DND-41 (cell line): ENCODE measurements around the gene ATP12A.

Experiments used
- ATAC-seq: fragments of 200-7000 bp; cut with Tn5 transposase; 3 replicates; pipeline ENCODE4 v1.9.1; 2021; ENCODE audit warnings: low read depth; ENCODE audit not compliant: insufficient read depth
- DNase-seq: peaks from one replicate; pipeline ENCODE4 v3.0.0-alpha.2; 2020
- H2AFZ ChIP-seq: 2 replicates; pipeline ENCODE4 v1.6.0; 2012; ENCODE audit warnings: low read depth, low read length
- H3K27ac ChIP-seq: 2 replicates; pipeline ENCODE4 v1.5.1; 2012; ENCODE audit warnings: low read length, inconsistent platforms
- H3K27me3 ChIP-seq: fragments of 200-600 bp; sonication (generic); 2 replicates; pipeline ENCODE4 v1.6.0; 2012; ENCODE audit warnings: low read length, mild to moderate bottlenecking, inconsistent platforms; ENCODE audit not compliant: insufficient read depth, poor library complexity
- H3K36me3 ChIP-seq: 2 replicates; pipeline ENCODE4 v1.5.1; 2012; ENCODE audit warnings: low read length, inconsistent platforms; ENCODE audit not compliant: insufficient read depth
- H3K4me1 ChIP-seq: 2 replicates; pipeline ENCODE4 v1.5.1; 2012; ENCODE audit warnings: mild to moderate bottlenecking, low read length; ENCODE audit not compliant: insufficient read depth
- H3K4me2 ChIP-seq: 2 replicates; pipeline ENCODE4 v1.6.0; 2012; ENCODE audit warnings: mild to moderate bottlenecking, moderate library complexity, low read length, inconsistent platforms; ENCODE audit not compliant: insufficient read depth
- H3K4me3 ChIP-seq, 2 experiments: fragments of 200-600 bp in 1 of 2; shearing (Covaris generic) in 1 of 2; 2 replicates each; pipeline ENCODE4 v1.5.1; 2012 to 2016; ENCODE audit warnings: inconsistent platforms in 2 of 2, low read length in 2 of 2, mild to moderate bottlenecking in 2 of 2, low read depth in 1 of 2, moderate library complexity in 1 of 2
- H3K79me2 ChIP-seq: 2 replicates; pipeline ENCODE4 v1.6.0; 2012; ENCODE audit warnings: low read length, inconsistent platforms; ENCODE audit not compliant: insufficient read depth
- H3K9ac ChIP-seq: 2 replicates; pipeline ENCODE4 v1.6.0; 2012; ENCODE audit warnings: low read depth, mild to moderate bottlenecking, inconsistent platforms, low read length, moderate library complexity
- H3K9me3 ChIP-seq: 2 replicates; pipeline ENCODE4 v1.5.1; 2012; ENCODE audit warnings: low read length, moderate library complexity, mild to moderate bottlenecking, inconsistent platforms; ENCODE audit not compliant: insufficient read depth, severe bottlenecking
- H4K20me1 ChIP-seq: 2 replicates; pipeline ENCODE4 v1.6.0; 2012; ENCODE audit warnings: low read length; ENCODE audit not compliant: insufficient read depth
- EZH2 ChIP-seq: IDR thresholded peaks from 3 replicates; pipeline ENCODE4 v1.6.1; 2012; ENCODE audit warnings: borderline replicate concordance, low read depth, mild to moderate bottlenecking, moderate library complexity, low read length, inconsistent platforms; ENCODE audit not compliant: severe bottlenecking
- TF ChIP-seq, protein P1 (sequence below): IDR thresholded peaks from 2 replicates; pipeline ENCODE4 v1.5.1; 2012; ENCODE audit warnings: borderline replicate concordance, low read length, moderate library complexity, mild to moderate bottlenecking; ENCODE audit not compliant: poor library complexity, severe bottlenecking; ENCODE audit errors: extremely low read depth

ATP12A gene

DNA sequence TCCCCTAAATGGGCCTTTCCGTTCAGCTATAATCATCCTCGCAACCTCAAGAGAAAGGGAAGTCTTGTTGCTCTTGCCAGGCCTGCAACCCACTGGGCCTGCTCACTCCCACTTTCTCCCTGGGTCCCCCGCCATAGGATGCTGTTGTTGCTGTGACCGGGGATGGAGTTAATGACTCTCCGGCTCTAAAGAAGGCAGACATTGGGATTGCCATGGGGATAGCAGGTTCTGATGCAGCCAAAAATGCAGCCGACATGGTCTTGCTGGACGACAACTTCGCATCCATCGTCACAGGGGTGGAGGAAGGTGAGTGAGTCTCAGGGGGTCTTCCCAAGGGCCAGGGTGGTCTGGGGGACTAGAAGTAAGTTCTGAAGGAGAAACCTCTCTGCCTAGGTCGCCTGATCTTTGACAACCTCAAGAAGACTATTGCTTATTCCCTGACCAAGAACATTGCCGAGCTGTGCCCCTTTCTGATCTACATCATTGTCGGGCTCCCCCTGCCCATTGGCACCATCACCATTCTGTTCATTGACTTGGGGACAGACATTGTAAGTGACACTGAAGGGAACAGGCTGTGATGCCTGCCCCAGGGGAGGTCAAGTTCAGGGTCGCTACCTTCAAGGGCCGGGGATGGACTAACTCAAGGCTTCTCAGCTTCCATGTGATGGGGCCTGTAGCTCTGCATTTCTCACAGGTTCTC is 26.8 kb downstream of the ATP12A start:
- DNase-seq, result no peak
- H3K4me1 ChIP-seq, result peaks cover 17% of the 10 kb centered on the region
- no peaks in the 10 kb centered on the region for H3K79me2 ChIP-seq
- H3K36me3 ChIP-seq, result no peaks in the 10 kb centered on the region
- H3K27me3 ChIP-seq, result peaks cover 5% of the 10 kb centered on the region
- no peak overlapping the region for H3K4me2 ChIP-seq
- H3K4me3 ChIP-seq, result no peak overlapping the region
- TF ChIP-seq EZH2, result no peak
- TF ChIP-seq, protein P1, sequence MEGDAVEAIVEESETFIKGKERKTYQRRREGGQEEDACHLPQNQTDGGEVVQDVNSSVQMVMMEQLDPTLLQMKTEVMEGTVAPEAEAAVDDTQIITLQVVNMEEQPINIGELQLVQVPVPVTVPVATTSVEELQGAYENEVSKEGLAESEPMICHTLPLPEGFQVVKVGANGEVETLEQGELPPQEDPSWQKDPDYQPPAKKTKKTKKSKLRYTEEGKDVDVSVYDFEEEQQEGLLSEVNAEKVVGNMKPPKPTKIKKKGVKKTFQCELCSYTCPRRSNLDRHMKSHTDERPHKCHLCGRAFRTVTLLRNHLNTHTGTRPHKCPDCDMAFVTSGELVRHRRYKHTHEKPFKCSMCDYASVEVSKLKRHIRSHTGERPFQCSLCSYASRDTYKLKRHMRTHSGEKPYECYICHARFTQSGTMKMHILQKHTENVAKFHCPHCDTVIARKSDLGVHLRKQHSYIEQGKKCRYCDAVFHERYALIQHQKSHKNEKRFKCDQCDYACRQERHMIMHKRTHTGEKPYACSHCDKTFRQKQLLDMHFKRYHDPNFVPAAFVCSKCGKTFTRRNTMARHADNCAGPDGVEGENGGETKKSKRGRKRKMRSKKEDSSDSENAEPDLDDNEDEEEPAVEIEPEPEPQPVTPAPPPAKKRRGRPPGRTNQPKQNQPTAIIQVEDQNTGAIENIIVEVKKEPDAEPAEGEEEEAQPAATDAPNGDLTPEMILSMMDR, result no peak
- no peak overlapping the region for H3K9ac ChIP-seq
- ATAC-seq, result no peak
- no peaks in the 10 kb centered on the region for H4K20me1 ChIP-seq
- no peak overlapping the region for H2AFZ ChIP-seq
- no peaks in the 10 kb centered on the region for H3K9me3 ChIP-seq
- no peak overlapping the region for H3K27ac ChIP-seq

DNA sequence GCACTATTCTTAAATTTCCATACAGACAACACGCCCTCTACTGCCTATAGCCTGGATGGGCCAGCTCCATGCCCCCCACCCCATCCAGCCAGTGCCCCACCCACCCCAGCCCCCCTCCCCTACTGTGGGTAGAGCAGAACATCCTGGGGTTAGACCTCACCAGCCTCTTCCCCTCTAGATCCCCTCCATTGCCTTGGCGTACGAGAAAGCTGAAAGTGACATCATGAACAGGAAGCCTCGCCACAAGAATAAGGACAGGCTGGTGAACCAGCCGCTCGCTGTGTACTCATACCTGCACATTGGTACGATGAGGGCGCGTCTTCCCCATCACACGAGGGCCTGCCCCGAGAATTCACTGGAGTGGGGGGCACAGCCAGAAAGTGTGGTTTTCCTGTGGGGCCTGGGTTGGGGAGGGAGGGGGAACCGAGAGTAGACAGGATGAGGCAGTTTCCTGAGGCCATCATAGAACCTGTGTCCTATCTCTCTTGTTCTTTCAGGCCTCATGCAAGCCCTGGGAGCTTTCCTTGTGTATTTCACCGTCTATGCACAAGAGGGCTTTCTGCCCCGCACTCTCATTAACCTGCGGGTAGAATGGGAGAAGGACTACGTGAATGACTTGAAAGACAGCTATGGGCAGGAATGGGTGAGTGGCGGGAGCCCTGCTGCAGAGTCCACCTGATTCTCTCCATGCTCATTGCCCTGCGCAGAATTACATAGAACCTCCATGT is 29.1 kb downstream of the ATP12A start:
- TF ChIP-seq, protein P1, result peak; percentile 24
- no peak for TF ChIP-seq EZH2
- peaks cover 17% of the 10 kb centered on the region for H3K4me1 ChIP-seq
- H3K79me2 ChIP-seq, result no peaks in the 10 kb centered on the region
- H2AFZ ChIP-seq, result 0 out of 2 replicates have a peak overlapping the region, but pooled peaks have one; percentile 1
- no peaks in the 10 kb centered on the region for H3K36me3 ChIP-seq
- ATAC-seq, result peak; percentile 99
- no peak overlapping the region for H3K4me3 ChIP-seq
- no peaks in the 10 kb centered on the region for H3K9me3 ChIP-seq
- H3K27me3 ChIP-seq, result peaks cover 4% of the 10 kb centered on the region
- no peaks in the 10 kb centered on the region for H4K20me1 ChIP-seq
- peak overlapping the region; percentile 56 for H3K4me2 ChIP-seq
- H3K27ac ChIP-seq, result no peak overlapping the region
- DNase-seq, result peak; percentile 80
- H3K9ac ChIP-seq, result no peak overlapping the region

DNA sequence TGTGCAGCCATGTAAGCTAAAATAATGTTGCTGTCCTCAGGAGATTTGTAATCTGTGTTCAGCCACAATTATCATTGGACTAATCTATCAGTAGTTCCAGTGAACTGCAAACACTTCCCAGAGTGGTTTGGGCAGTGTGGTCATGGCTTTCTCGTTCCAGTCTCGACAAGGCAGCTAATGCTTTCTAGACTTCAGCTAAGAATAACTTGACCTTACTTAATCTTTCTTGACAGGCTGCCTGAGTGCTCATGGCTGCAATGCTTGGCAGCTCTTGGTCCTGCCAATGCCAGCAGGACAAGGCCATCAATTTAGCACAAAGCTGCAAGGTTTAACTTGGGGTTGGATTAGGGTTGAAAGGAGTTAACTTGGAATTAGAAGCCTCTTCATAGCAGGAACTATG is 32.8 kb downstream of the ATP12A start:
- no peak overlapping the region for H3K4me2 ChIP-seq
- H3K79me2 ChIP-seq, result no peaks in the 10 kb centered on the region
- H3K4me1 ChIP-seq, result peaks cover 17% of the 10 kb centered on the region
- H3K27ac ChIP-seq, result no peak overlapping the region
- H3K4me3 ChIP-seq, result no peak overlapping the region
- no peak for TF ChIP-seq EZH2
- TF ChIP-seq, protein P1, result no peak
- ATAC-seq (no peak), DNase-seq (no peak)
- H3K9ac ChIP-seq, result no peak overlapping the region
- no peaks in the 10 kb centered on the region for H3K36me3 ChIP-seq
- H3K9me3 ChIP-seq, result no peaks in the 10 kb centered on the region
- no peaks in the 10 kb centered on the region for H3K27me3 ChIP-seq
- no peak overlapping the region for H2AFZ ChIP-seq
- no peaks in the 10 kb centered on the region for H4K20me1 ChIP-seq
